Ureter (tissue), 1 donor: ENCODE data around the gene ZNF280B. TPM values are rescaled to one million over a fixed set of nuclear protein-coding genes. Genes with fewer than 3 reads are reported as not detected.
"Not testable (repeated sequence)": the region's sequence is repeated elsewhere in the genome, so short reads cannot be mapped to it uniquely, and the experiment has no call there.

Experiments used
- DNase-seq: peaks from one replicate; pipeline ENCODE4 v3.0.0-alpha.2; 2020; ENCODE audit warnings: low spot score
- total RNA-seq: library from RNA; stranded (reverse); gene quantifications from one replicate; pipeline ENCODE4 v1.2.4, GENCODE V29; 2023
- donor health status: DM: yes; HTN: yes; CAD: no.

ZNF280B gene
- total RNA-seq, 1 donor from 2014 or later = 1.5 TPM

- not testable (repeated sequence) for DNase-seq
Measured at GRCh38 chr22:22509912-22510311, 1.4 kb upstream of the ZNF280B start.

GRCh38 chr22:22507743-22508273 lies 734 bp downstream of the ZNF280B start:
- no peak for DNase-seq

GRCh38 chr22:22506736-22507135 lies 1.8 kb downstream of the ZNF280B start:
- no peak for DNase-seq

- no peak for DNase-seq
Measured at GRCh38 chr22:22498267-22498666, 10.3 kb downstream of the ZNF280B start.

GRCh38 chr22:22491589-22491988 lies 17.0 kb downstream of the ZNF280B start:
- DNase-seq = not testable (repeated sequence)

- DNase-seq = no peak
Measured at GRCh38 chr22:22488736-22489135, 19.8 kb downstream of the ZNF280B start.

- DNase-seq = no peak
Measured at GRCh38 chr22:22487869-22488597, 20.5 kb downstream of the ZNF280B start.

- no peak for DNase-seq
Measured at GRCh38 chr22:22487059-22487458, 21.5 kb downstream of the ZNF280B start.

GRCh38 chr22:22486132-22486899 lies 22.2 kb downstream of the ZNF280B start:
- DNase-seq = no peak

- DNase-seq = no peak
Measured at GRCh38 chr22:22485524-22485923, 23.0 kb downstream of the ZNF280B start.

GRCh38 chr22:22484023-22484422 lies 24.5 kb downstream of the ZNF280B start:
- no peak for DNase-seq

- DNase-seq = no peak
Measured at GRCh38 chr22:22480940-22481339, 27.6 kb downstream of the ZNF280B start.

- no peak for DNase-seq
Measured at GRCh38 chr22:22479999-22480532, 28.5 kb downstream of the ZNF280B start.

- no peak for DNase-seq
Measured at GRCh38 chr22:22479116-22479515, 29.4 kb downstream of the ZNF280B start.

GRCh38 chr22:22478470-22478869 lies 30.1 kb downstream of the ZNF280B start:
- no peak for DNase-seq

GRCh38 chr22:22474733-22475132 lies 33.8 kb downstream of the ZNF280B start:
- no peak for DNase-seq

GRCh38 chr22:22471104-22471503 lies 37.4 kb downstream of the ZNF280B start:
- DNase-seq = not testable (repeated sequence)

- no peak for DNase-seq
Measured at GRCh38 chr22:22469527-22469926, 39.0 kb downstream of the ZNF280B start.

GRCh38 chr22:22468794-22469469 lies 39.6 kb downstream of the ZNF280B start:
- not testable (repeated sequence) for DNase-seq

GRCh38 chr22:22467112-22467511 lies 41.4 kb downstream of the ZNF280B start:
- no peak for DNase-seq

GRCh38 chr22:22465782-22466181 lies 42.8 kb downstream of the ZNF280B start:
- no peak for DNase-seq

- DNase-seq = no peak
Measured at GRCh38 chr22:22465094-22465602, 43.4 kb downstream of the ZNF280B start.
